H9 (cell line): ENCODE measurements around the gene MYOM1. TPM values are rescaled to one million over a fixed set of nuclear protein-coding genes. Genes with fewer than 3 reads are reported as not detected.

ENCODE experiments used
- DNase-seq: peaks from one replicate; pipeline ENCODE4 v3.0.0-alpha.2; 2017
- H2AFZ ChIP-seq: one replicate; pipeline ENCODE4 v1.6.1; 2013; ENCODE audit warnings: mild to moderate bottlenecking, low read length, control low read depth, moderate library complexity
- H2AK5ac ChIP-seq: 2 replicates; pipeline ENCODE4 v1.6.1; 2013; ENCODE audit warnings: low read length, control low read depth, mixed read lengths; ENCODE audit not compliant: insufficient read length
- H2BK120ac ChIP-seq: one replicate; pipeline ENCODE4 v1.6.1; 2013; ENCODE audit warnings: low read depth, mild to moderate bottlenecking, low read length, control low read depth, inconsistent platforms; ENCODE audit not compliant: poor library complexity, severe bottlenecking
- H2BK12ac ChIP-seq: 2 replicates; pipeline ENCODE4 v1.6.1; 2013; ENCODE audit warnings: low read length, control low read depth, mixed read lengths, low read depth; ENCODE audit not compliant: insufficient read length
- H2BK15ac ChIP-seq: 2 replicates; pipeline ENCODE4 v1.6.1; 2013; ENCODE audit warnings: low read depth, low read length, control low read depth
- H2BK20ac ChIP-seq: one replicate; pipeline ENCODE4 v1.6.1; 2013; ENCODE audit warnings: low read depth, mild to moderate bottlenecking, low read length, control low read depth, inconsistent platforms; ENCODE audit not compliant: poor library complexity, severe bottlenecking
- H2BK5ac ChIP-seq: 2 replicates; pipeline ENCODE4 v1.6.1; 2013; ENCODE audit warnings: low read length, control low read depth, mixed read lengths; ENCODE audit not compliant: insufficient read length
- H3K14ac ChIP-seq: 2 replicates; pipeline ENCODE4 v1.6.1; 2013; ENCODE audit warnings: low read length, control low read depth; ENCODE audit not compliant: insufficient read depth
- H3K18ac ChIP-seq: 2 replicates; pipeline ENCODE4 v1.6.1; 2013; ENCODE audit warnings: low read depth, mild to moderate bottlenecking, mixed read lengths, low read length, control low read depth; ENCODE audit not compliant: insufficient read length
- H3K23ac ChIP-seq: 2 replicates; pipeline ENCODE4 v1.6.1; 2013; ENCODE audit warnings: low read length, control low read depth, mixed read lengths, low read depth; ENCODE audit not compliant: insufficient read length
- H3K23me2 ChIP-seq: 2 replicates; pipeline ENCODE4 v1.6.1; 2013; ENCODE audit warnings: low read depth, mild to moderate bottlenecking, mixed read lengths, low read length, control low read depth; ENCODE audit not compliant: insufficient read length, poor library complexity, severe bottlenecking
- H3K27ac ChIP-seq: 2 replicates; pipeline ENCODE4 v1.5.1; 2013; ENCODE audit warnings: low read length, control low read depth, mixed read lengths, low read depth; ENCODE audit not compliant: insufficient read length
- H3K27me3 ChIP-seq: 2 replicates; pipeline ENCODE4 v1.6.1; 2013; ENCODE audit warnings: low read length, control low read depth, inconsistent platforms; ENCODE audit not compliant: insufficient read depth
- H3K4ac ChIP-seq: 2 replicates; pipeline ENCODE4 v1.6.1; 2013; ENCODE audit warnings: low read depth, mild to moderate bottlenecking, control low read depth, inconsistent platforms, low read length, moderate library complexity
- H3K4me1 ChIP-seq: 2 replicates; pipeline ENCODE4 v1.6.1; 2013; ENCODE audit warnings: low read length, control low read depth, inconsistent platforms; ENCODE audit not compliant: insufficient read depth
- H3K4me2 ChIP-seq: 2 replicates; pipeline ENCODE4 v1.6.1; 2013; ENCODE audit warnings: low read length, control low read depth, mixed read lengths; ENCODE audit not compliant: insufficient read length, insufficient read depth
- H3K56ac ChIP-seq: 2 replicates; pipeline ENCODE4 v1.6.1; 2013; ENCODE audit warnings: low read depth, mild to moderate bottlenecking, mixed read lengths, low read length, control low read depth; ENCODE audit not compliant: insufficient read length
- H3K79me1 ChIP-seq: 2 replicates; pipeline ENCODE4 v1.6.1; 2013; ENCODE audit warnings: low read depth, mild to moderate bottlenecking, moderate library complexity, low read length, control low read depth, inconsistent platforms; ENCODE audit not compliant: insufficient read depth, poor library complexity, severe bottlenecking
- H3K79me2 ChIP-seq: 2 replicates; pipeline ENCODE4 v1.6.1; 2013; ENCODE audit warnings: low read length, control low read depth, inconsistent platforms; ENCODE audit not compliant: insufficient read depth
- H3K9ac ChIP-seq: 2 replicates; pipeline ENCODE4 v1.6.1; 2013; ENCODE audit warnings: low read length, control low read depth, mixed read lengths; ENCODE audit not compliant: insufficient read length; ENCODE audit errors: extremely low read depth
- H3K9me3 ChIP-seq: one replicate; pipeline ENCODE4 v1.6.1; 2013; ENCODE audit warnings: low read depth, low read length, inconsistent platforms; ENCODE audit not compliant: control insufficient read depth
- H3T11ph ChIP-seq: one replicate; pipeline ENCODE4 v1.6.1; 2013; ENCODE audit warnings: mild to moderate bottlenecking, low read length, control low read depth, inconsistent platforms
- H4K20me1 ChIP-seq: one replicate; pipeline ENCODE4 v1.6.1; 2013; ENCODE audit not compliant: control insufficient read depth, insufficient read length, insufficient read depth
- H4K5ac ChIP-seq: 2 replicates; pipeline ENCODE4 v1.6.1; 2013; ENCODE audit warnings: low read depth, mild to moderate bottlenecking, mixed read lengths, low read length, control low read depth; ENCODE audit not compliant: insufficient read length
- H4K8ac ChIP-seq: replicated peaks from 2 replicates; pipeline ENCODE4 v1.6.1; 2013; ENCODE audit warnings: low read length, control low read depth, mixed read lengths, low read depth; ENCODE audit not compliant: insufficient read length
- H4K91ac ChIP-seq: 2 replicates; pipeline ENCODE4 v1.6.1; 2013; ENCODE audit warnings: low read depth, mild to moderate bottlenecking, moderate library complexity, mixed read lengths, low read length, control low read depth; ENCODE audit not compliant: insufficient read length
- H3K27ac Mint-ChIP-seq, 3 experiments: 2 replicates in 2 of 3; 3 replicates in 1 of 3; pipeline ENCODE4 v1.8.0; 2020 to 2021; ENCODE audit warnings: mixed read lengths in 3 of 3, mild to moderate bottlenecking in 1 of 3, moderate library complexity in 1 of 3
- H3K27me3 Mint-ChIP-seq: 2 replicates; pipeline ENCODE4 v1.8.0; 2021; ENCODE audit warnings: low read depth, mild to moderate bottlenecking, moderate library complexity, mixed read lengths
- H3K36me3 Mint-ChIP-seq, 3 experiments: 2 replicates in 2 of 3; 3 replicates in 1 of 3; pipeline ENCODE4 v1.8.0; 2020 to 2021; ENCODE audit warnings: low read depth in 3 of 3, mixed read lengths in 3 of 3; ENCODE audit not compliant: insufficient read depth in 1 of 3
- H3K4me1 Mint-ChIP-seq, 2 experiments: 2 replicates each; pipeline ENCODE4 v1.8.0; 2020; ENCODE audit warnings: mixed read lengths in 2 of 2
- H3K4me3 Mint-ChIP-seq, 2 experiments: 2 replicates in 1 of 2; 3 replicates in 1 of 2; pipeline ENCODE4 v1.8.0; 2020 to 2021; ENCODE audit warnings: mild to moderate bottlenecking in 2 of 2, mixed read lengths in 2 of 2, moderate library complexity in 1 of 2
- H3K9me3 Mint-ChIP-seq, 2 experiments: 2 replicates in 1 of 2; 3 replicates in 1 of 2; pipeline ENCODE4 v1.8.0; 2020; ENCODE audit warnings: mild to moderate bottlenecking in 2 of 2, mixed read lengths in 2 of 2, moderate library complexity in 1 of 2
- CTCF ChIP-seq: fragments of 200-600 bp; sonication (generic); conservative IDR thresholded peaks from 3 replicates; pipeline ENCODE4 v1.8.0; 2021; ENCODE audit warnings: antibody characterized with exemption, mild to moderate bottlenecking
- WGBS: extraction: QIAGEN DNeasy Blood & Tissue Kit; methylation state at CpG from one replicate; pipeline ENCODE4 v1.1.7; 2013; ENCODE audit warnings: missing lambda C conversion rate, low lambda C conversion rate, mixed read lengths; ENCODE audit not compliant: insufficient read length; ENCODE audit errors: extremely low coverage; 5-methylcytosine and 5-hydroxymethylcytosine counted together
- total RNA-seq: library from RNA; stranded (reverse); gene quantifications from 2 replicates; pipeline ENCODE4 v1.2.1, GENCODE V29; 2021

Gene MYOM1
- total RNA-seq, 1 experiment from 2014 or later, result 0.17 TPM

- H2BK12ac ChIP-seq, result no peak overlapping the region
- no peak overlapping the region for H3K4me3 Mint-ChIP-seq
These were observed 57.6 kb downstream of the MYOM1 start for GRCh38 chr18:3162181-3162580.

More at GRCh38 chr18:3162181-3162580, 57.6 kb downstream of the MYOM1 start:
- no peak overlapping the region for H2BK15ac ChIP-seq
- no peak overlapping the region for H4K8ac ChIP-seq
- H2BK5ac ChIP-seq, result no peak overlapping the region
- no peak overlapping the region for H3K4ac ChIP-seq
- H2AK5ac ChIP-seq, result no peak overlapping the region
- WGBS, result no CpG with 5 or more reads among the region's 3 CpGs
- Mint-ChIP-seq H3K36me3 (no peaks in the 10 kb centered on the region), H3K27ac (no peak overlapping the region; a peak in 1 of 7 replicates), H3K27me3 (no peaks in the 10 kb centered on the region; the same call in 1 of the 2 replicates), H3K4me1 (peaks cover 8% of the 10 kb centered on the region in 2 experiments), H3K9me3 (no peaks in the 10 kb centered on the region; a peak in 1 of 5 replicates)
- no peak for DNase-seq
- H2BK120ac ChIP-seq, result no peak overlapping the region
- no peaks in the 10 kb centered on the region; the same call in 1 of the 2 replicates for H3K4me1 ChIP-seq
- H4K5ac ChIP-seq, result no peak overlapping the region
- no peaks in the 10 kb centered on the region for H4K20me1 ChIP-seq
- no peak overlapping the region for H2AFZ ChIP-seq
- no peaks in the 10 kb centered on the region for H3K23me2 ChIP-seq
- no peaks in the 10 kb centered on the region for H3K79me2 ChIP-seq
- no peak overlapping the region for H3K4me2 ChIP-seq
- H3K79me1 ChIP-seq, result no peaks in the 10 kb centered on the region
- TF ChIP-seq CTCF, result no peak
- H3K9me3 ChIP-seq, result no peaks in the 10 kb centered on the region
- no peak overlapping the region for H4K91ac ChIP-seq
- no peak overlapping the region for H2BK20ac ChIP-seq
- H3K27ac ChIP-seq, result no peak overlapping the region
- H3K27me3 ChIP-seq, result no peaks in the 10 kb centered on the region
- no peak overlapping the region for H3K18ac ChIP-seq
- no peak overlapping the region for H3T11ph ChIP-seq
- no peak overlapping the region for H3K23ac ChIP-seq
- H3K9ac ChIP-seq, result no peak overlapping the region
- H3K14ac ChIP-seq, result no peak overlapping the region
- H3K56ac ChIP-seq, result no peak overlapping the region
